ENCODE results near the gene NLN. TPM values are rescaled to one million over a fixed set of nuclear protein-coding genes. Genes with fewer than 3 reads are reported as not detected.

The NLN gene
- total and polyA plus RNA-seq, 9 of the 15 experiments (the other 6 are each of a cell fraction or from before 2014, with no cell fraction given): 6.9 to 45.2 (median 28.8) TPM

- TF ChIP-seq ZBTB34 (CRISPR knock-in tag; IDR thresholded peaks at IDR 0.05) (no peak), SRSF9 (IDR thresholded peaks at IDR 0.05; ENCODE audit: borderline replicate concordance, low read depth, low read length) (no peak), ZNF197 (CRISPR knock-in tag; IDR thresholded peaks at IDR 0.05; ENCODE audit: low read depth) (no peak), FOXJ3 (CRISPR knock-in tag; IDR thresholded peaks at IDR 0.05) (no peak), ZNF407 (IDR thresholded peaks at IDR 0.05; ENCODE audit: low read depth) (no peak), MAFG (tag; conservative IDR thresholded peaks at IDR 0.05) (no peak), ASH1L (IDR thresholded peaks at IDR 0.05; ENCODE audit: borderline replicate concordance, low read depth, partially characterized antibody) (no peak), ZKSCAN1 (IDR thresholded peaks at IDR 0.05; ENCODE audit: low read depth, low read length) (no peak)
Measured at GRCh38 chr5:65819905-65820240, 97.9 kb downstream of the NLN start (continued).
